K562 (cell line): ENCODE measurements around the gene CCSER1. TPM values are rescaled to one million over a fixed set of nuclear protein-coding genes. Genes with fewer than 3 reads are reported as not detected.
"Not testable (repeated sequence)": the region's sequence is repeated elsewhere in the genome, so short reads cannot be mapped to it uniquely, and the experiment has no call there.

Experiments used
- ATAC-seq: fragments of 200-7000 bp; cut with Tn5 transposase; 3 replicates; pipeline ENCODE4 v1.9.1; 2020; ENCODE audit warnings: moderate library complexity
- BruUV-seq: library from RNA; stranded (reverse); fragments of 400-500 nt; replicated peaks from 2 replicates; lab custom pipeline; 2021; lab: Mats Ljungman, UMichigan
- CTCF ChIA-PET: fragments of 300-600 bp; formaldehyde crosslinking; extraction: SDS; loops from one replicate; lab custom pipeline; 2021; ENCODE audit warnings: low intra/inter-chr PET ratio; lab: Yijun Ruan, JAX
- POLR2A ChIA-PET: fragments of 300-600, 350-650 bp; sonication (Branson Sonifier 250); formaldehyde crosslinking; extraction: SDS; loops from one replicate; lab custom pipeline; 2021; ENCODE audit warnings: antibody characterized with exemption, inconsistent platforms; lab: Yijun Ruan, JAX
- DNase-seq, 4 experiments: peaks; one replicate each; pipeline versions ENCODE4 v3.0.0 to v3.0.0-alpha.2; 2011 to 2018; ENCODE audit warnings: low spot score in 3 of 4, mixed read lengths in 3 of 4; ENCODE audit errors: extremely low read depth in 1 of 4
- FAIRE-seq: peaks from 2 replicates; lab custom pipeline; 2011; peaks lifted over from hg19 to GRCh38; lab: Jason Lieb, UNC
- H2AFZ ChIP-seq: 2 replicates; pipeline ENCODE4 v1.6.0; 2011; ENCODE audit warnings: low read depth, low read length, control low read depth, inconsistent platforms
- H3K27ac ChIP-seq: fragments of 200-600 bp; 3 replicates; pipeline ENCODE4 v1.8.0; 2011; ENCODE audit warnings: low read depth, mild to moderate bottlenecking, control low read depth, inconsistent platforms, low read length, moderate library complexity, mixed read lengths; ENCODE audit errors: extremely low read depth
- H3K27me3 ChIP-seq, 2 experiments: fragments of 300-600 bp in 1 of 2; 2 replicates in 1 of 2; 3 replicates in 1 of 2; pipeline versions ENCODE4 v1.6.0 to v1.8.0; 2011; ENCODE audit warnings: inconsistent platforms in 2 of 2, low read length in 2 of 2, mild to moderate bottlenecking in 1 of 2, mixed read lengths in 1 of 2, moderate library complexity in 1 of 2; ENCODE audit not compliant: control insufficient read depth in 2 of 2, insufficient read depth in 2 of 2
- H3K36me3 ChIP-seq: fragments of 300-600 bp; 3 replicates; pipeline ENCODE4 v1.8.0; 2011; ENCODE audit warnings: mild to moderate bottlenecking, low read length, inconsistent platforms; ENCODE audit not compliant: control insufficient read depth, insufficient read depth
- H3K4me1 ChIP-seq, 2 experiments: fragments of 200-600 bp in 1 of 2; replicated peaks in 1 of 2; 2 replicates in 1 of 2; 3 replicates in 1 of 2; pipeline versions ENCODE4 v1.5.1 to v1.8.0; 2011; ENCODE audit warnings: inconsistent platforms in 2 of 2, low read length in 2 of 2, mild to moderate bottlenecking in 1 of 2, mixed read lengths in 1 of 2, moderate library complexity in 1 of 2; ENCODE audit not compliant: control insufficient read depth in 2 of 2, insufficient read depth in 2 of 2
- H3K4me2 ChIP-seq: 2 replicates; pipeline ENCODE4 v1.6.1; 2011; ENCODE audit warnings: low read length, control low read depth, inconsistent platforms, mixed read lengths; ENCODE audit not compliant: insufficient read depth
- H3K4me3 ChIP-seq: fragments of 200-600 bp; sonication (generic), shearing (Covaris generic); 2 replicates; pipeline ENCODE4 v1.5.1; 2016; ENCODE audit warnings: control low read depth, inconsistent platforms
- H3K79me2 ChIP-seq: fragments of 200-600 bp; 3 replicates; pipeline ENCODE4 v1.8.0; 2011; ENCODE audit warnings: low read length, inconsistent platforms; ENCODE audit not compliant: control insufficient read depth, insufficient read depth
- H3K9ac ChIP-seq, 2 experiments: 2 replicates each; pipeline versions ENCODE4 v1.6.0 to v1.6.1; 2011; ENCODE audit warnings: low read depth in 2 of 2, low read length in 2 of 2, control low read depth in 1 of 2, inconsistent platforms in 1 of 2, mild to moderate bottlenecking in 1 of 2, mixed read lengths in 1 of 2; ENCODE audit not compliant: insufficient read depth in 1 of 2
- H3K9me1 ChIP-seq: one replicate; pipeline ENCODE4 v1.6.0; 2011; ENCODE audit warnings: inconsistent platforms, mild to moderate bottlenecking, low read length, moderate library complexity; ENCODE audit not compliant: control insufficient read depth, insufficient read depth
- H3K9me3 ChIP-seq: replicated peaks from 2 replicates; pipeline ENCODE4 v1.5.1; 2011; ENCODE audit warnings: low read depth, low read length, inconsistent platforms; ENCODE audit not compliant: control insufficient read depth, insufficient read depth
- H4K20me1 ChIP-seq: replicated peaks from 2 replicates; pipeline ENCODE4 v1.6.1; 2011; ENCODE audit warnings: low read length, inconsistent platforms, mixed read lengths; ENCODE audit not compliant: control insufficient read depth, insufficient read depth
- ERF ChIP-seq: fragments of 450-650 bp; formaldehyde crosslinking; IDR thresholded peaks from 2 replicates; pipeline ENCODE4 v1.4.0; 2020; ENCODE audit warnings: mild to moderate bottlenecking, mixed read lengths
- KLF16 ChIP-seq: IDR thresholded peaks from 2 replicates; pipeline ENCODE4 v1.6.1; 2016; ENCODE audit warnings: antibody characterized with exemption
- MTA2 ChIP-seq: fragments of 450-650 bp; IDR thresholded peaks from 2 replicates; pipeline ENCODE4 v1.6.1; 2016; ENCODE audit warnings: low read depth
- MTF1 ChIP-seq: fragments of 250-450 bp; sonication (Bioruptor Pico); IDR thresholded peaks from 2 replicates; pipeline ENCODE4 v1.9.0; 2021; ENCODE audit warnings: moderate library complexity, mild to moderate bottlenecking, inconsistent platforms, borderline replicate concordance
- PRPF4 ChIP-seq: fragments of 200-400 bp; formaldehyde crosslinking; IDR thresholded peaks from one replicate; pipeline ENCODE4 v1.6.1; 2017; ENCODE audit warnings: low read length, low read depth, mild to moderate bottlenecking; ENCODE audit not compliant: insufficient read depth, poor library complexity, severe bottlenecking
- RAD51 ChIP-seq: fragments of 450-650 bp; IDR thresholded peaks from 2 replicates; pipeline ENCODE4 v1.7.1; 2016; ENCODE audit warnings: low read depth, mild to moderate bottlenecking, borderline replicate concordance
- TBL1XR1 ChIP-seq, 2 experiments: IDR thresholded peaks; 2 replicates each; pipeline ENCODE4 v1.6.1; 2012; ENCODE audit warnings: improper control_type of control experiment in 2 of 2, low read length in 2 of 2, mild to moderate bottlenecking in 1 of 2
- TCF7 ChIP-seq: sonication (generic); IDR thresholded peaks from 2 replicates; pipeline ENCODE4 v1.6.1; 2016; ENCODE audit warnings: antibody characterized with exemption, borderline replicate concordance
- TEAD2 ChIP-seq: fragments of 450-650 bp; IDR thresholded peaks from 2 replicates; pipeline ENCODE4 v1.6.1; 2016; ENCODE audit warnings: missing genetic modification characterization, control low read depth, missing compliant biosample characterization
- TEAD4 ChIP-seq, 2 experiments: sonication (generic) in 1 of 2; formaldehyde crosslinking in 1 of 2; IDR thresholded peaks; 2 replicates each; pipeline versions ENCODE4 v1.6.1 to v1.8.0; 2012 to 2022; ENCODE audit warnings: borderline replicate concordance in 1 of 2, inconsistent platforms in 1 of 2, low read length in 1 of 2, mild to moderate bottlenecking in 1 of 2, missing genetic modification reagents in 1 of 2
- ZBTB7A ChIP-seq: IDR thresholded peaks from 2 replicates; pipeline ENCODE4 v1.6.1; 2011; ENCODE audit warnings: low read depth, mild to moderate bottlenecking, low read length, moderate library complexity, borderline replicate concordance; ENCODE audit not compliant: control insufficient read depth
- ZNF212 ChIP-seq: fragments of 450-650 bp; formaldehyde crosslinking; IDR thresholded peaks from 2 replicates; pipeline ENCODE4 v1.4.0; 2020; ENCODE audit warnings: mild to moderate bottlenecking
- ZNF561 ChIP-seq: fragments of 450-650 bp; formaldehyde crosslinking; conservative IDR thresholded peaks from 2 replicates; pipeline ENCODE4 v1.4.0; 2020; ENCODE audit warnings: mild to moderate bottlenecking, moderate library complexity
- WGBS: fragments of 100-300 bp; shearing (Covaris generic); methylation state at CpG from one replicate; pipeline ENCODE4 v1.1.6; 2016; ENCODE audit warnings: low coverage, mixed read lengths; ENCODE audit not compliant: insufficient coverage; ENCODE audit errors: missing lambda C conversion rate; 5-methylcytosine and 5-hydroxymethylcytosine counted together
- in situ Hi-C: fragments of 300-500 bp; cut with MboI; formaldehyde crosslinking; loops from 4 replicates; pipeline ENCODE4 v1.15.0; 2018; ENCODE audit warnings: inconsistent platforms, mixed read lengths
- intact Hi-C: fragments of 100-400 bp; cut with micrococcal nuclease; formaldehyde crosslinking; loops from 2 replicates; pipeline ENCODE4 v1.14.2; 2022
- polyA plus RNA-seq, 8 experiments: library from polyadenylated mRNA; depleted of rRNA in 4 of 8; stranded (reverse) in 5 of 8; unstranded in 3 of 8; fragments of >200 nt; fragmentation: Nextera tagmentation in 2 of 8; fragmentation: Illumina TruSeq in 1 of 8; extraction: Ambion mirVana in 2 of 8; extraction: Trizol in 1 of 8; gene quantifications; 2 replicates each; pipeline versions ENCODE4 v1.2.1 to v1.2.3, GENCODE V29; 2011 to 2014; ENCODE audit warnings: inconsistent platforms in 1 of 8, missing spikeins in 1 of 8
- total RNA-seq, 7 experiments: library from RNA; depleted of rRNA in 6 of 7; stranded (reverse); fragments of >200 nt in 6 of 7; fragmentation: Illumina TruSeq in 2 of 7; extraction: Trizol in 2 of 7; gene quantifications; 2 replicates each; pipeline versions ENCODE4 v1.2.1 to v1.2.3, GENCODE V29; 2011 to 2021; ENCODE audit warnings: low replicate concordance in 1 of 7
- TF ChIP-seq, protein P1 (sequence below): IDR thresholded peaks from 2 replicates; pipeline ENCODE4 v1.6.1; 2011; ENCODE audit warnings: borderline replicate concordance, low read depth, mild to moderate bottlenecking, moderate library complexity, low read length; ENCODE audit not compliant: insufficient read depth, poor library complexity, severe bottlenecking

Gene CCSER1
- total and polyA plus RNA-seq, 9 of the 15 experiments (the other 6 are each of a cell fraction or from before 2014, with no cell fraction given), result not detected

DNA sequence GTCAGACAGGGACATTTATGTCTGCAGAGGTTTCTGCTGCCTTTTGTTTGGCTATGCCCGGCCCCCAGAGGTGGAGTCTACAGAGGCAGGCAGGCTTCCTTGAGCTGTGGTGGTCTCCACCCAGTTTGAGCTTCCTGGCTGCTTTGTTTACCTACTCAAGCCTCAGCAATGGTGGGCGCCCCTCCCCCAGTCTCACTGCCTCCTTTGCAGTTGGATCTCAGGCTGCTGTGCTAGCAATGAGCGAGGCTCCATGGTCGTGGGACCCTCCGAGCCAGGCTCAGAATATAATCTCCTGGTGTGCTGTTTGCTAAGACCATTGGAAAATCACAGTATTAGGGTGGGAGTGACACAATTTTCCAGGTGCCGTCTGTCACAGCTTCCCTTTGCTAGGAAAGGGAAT lies 578.3 kb downstream of the CCSER1 start:
- ATAC-seq, DNase-seq, POLR2A ChIA-PET, H4K20me1 ChIP-seq, H3K9me3 ChIP-seq, FAIRE-seq, H3K27ac ChIP-seq, CTCF ChIA-PET, H3K27me3 ChIP-seq, H3K4me3 ChIP-seq, H3K4me2 ChIP-seq, H3K4me1 ChIP-seq, H3K9ac ChIP-seq, intact Hi-C loops, H3K9me1 ChIP-seq, BruUV-seq, H2AFZ ChIP-seq, H3K79me2 ChIP-seq, in situ Hi-C loops, H3K36me3 ChIP-seq: not testable (repeated sequence)
- 0% methylated on average over 6 of the region's 6 CpGs for WGBS

DNA sequence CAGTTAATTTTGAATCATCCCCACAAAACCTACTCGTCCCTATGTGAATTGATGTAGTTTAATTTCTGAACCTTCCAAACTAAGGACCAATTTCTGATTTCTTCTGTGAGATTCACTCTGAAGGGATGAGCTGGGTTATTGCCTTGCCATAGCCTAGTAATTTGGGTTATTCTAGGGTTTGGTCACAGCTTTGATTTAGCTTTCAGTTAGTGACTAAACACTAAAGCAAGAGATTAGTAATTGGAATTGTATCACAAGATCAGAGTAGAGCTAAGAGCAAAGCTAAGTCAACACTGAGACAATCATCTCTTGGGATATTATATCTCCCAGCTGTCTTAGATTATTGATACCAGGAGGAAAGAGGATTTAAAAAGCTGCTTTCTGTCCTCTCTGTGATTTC lies 588.0 kb downstream of the CCSER1 start:
- ChIA-PET CTCF (no interaction called here), POLR2A (no interaction called here)
- Histone ChIP-seq H2AFZ (no peak overlapping the region), H3K4me2 (no peak overlapping the region), H4K20me1 (no peaks in the 10 kb centered on the region), H3K27me3 (no peaks in the 10 kb centered on the region), H3K9ac (no peak overlapping the region), H3K36me3 (no peaks in the 10 kb centered on the region), H3K4me3 (no peak overlapping the region), H3K4me1 (no peaks in the 10 kb centered on the region), H3K79me2 (no peaks in the 10 kb centered on the region), H3K9me3 (no peaks in the 10 kb centered on the region), H3K9me1 (no peaks in the 10 kb centered on the region), H3K27ac (no peak overlapping the region)
- BruUV-seq, result no TSS peak
- DNase-seq, result no peak
- in situ Hi-C loops, result no loop called here
- WGBS, result 0% methylated on average over 1 of the region's 1 CpG
- no peak for ATAC-seq
- FAIRE-seq, result no peak
- intact Hi-C loops, result no loop called here
- TF ChIP-seq TCF7, result no peak
- TF ChIP-seq ZBTB7A, result no peak
- no peak for TF ChIP-seq MTF1 (CRISPR knock-in tag)
- no peak for TF ChIP-seq TEAD4 (IDR thresholded peaks at IDR 0.05; ENCODE audit: low read length)
- no peak for TF ChIP-seq TEAD4 (CRISPR knock-in tag; IDR thresholded peaks at IDR 0.05; ENCODE audit: borderline replicate concordance)
- no peak for TF ChIP-seq PRPF4
- TF ChIP-seq RAD51, result no peak
- no peak for TF ChIP-seq ZNF561 (CRISPR knock-in tag)
- no peak for TF ChIP-seq KLF16
- TF ChIP-seq, protein P1, sequence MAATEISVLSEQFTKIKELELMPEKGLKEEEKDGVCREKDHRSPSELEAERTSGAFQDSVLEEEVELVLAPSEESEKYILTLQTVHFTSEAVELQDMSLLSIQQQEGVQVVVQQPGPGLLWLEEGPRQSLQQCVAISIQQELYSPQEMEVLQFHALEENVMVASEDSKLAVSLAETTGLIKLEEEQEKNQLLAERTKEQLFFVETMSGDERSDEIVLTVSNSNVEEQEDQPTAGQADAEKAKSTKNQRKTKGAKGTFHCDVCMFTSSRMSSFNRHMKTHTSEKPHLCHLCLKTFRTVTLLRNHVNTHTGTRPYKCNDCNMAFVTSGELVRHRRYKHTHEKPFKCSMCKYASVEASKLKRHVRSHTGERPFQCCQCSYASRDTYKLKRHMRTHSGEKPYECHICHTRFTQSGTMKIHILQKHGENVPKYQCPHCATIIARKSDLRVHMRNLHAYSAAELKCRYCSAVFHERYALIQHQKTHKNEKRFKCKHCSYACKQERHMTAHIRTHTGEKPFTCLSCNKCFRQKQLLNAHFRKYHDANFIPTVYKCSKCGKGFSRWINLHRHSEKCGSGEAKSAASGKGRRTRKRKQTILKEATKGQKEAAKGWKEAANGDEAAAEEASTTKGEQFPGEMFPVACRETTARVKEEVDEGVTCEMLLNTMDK, result no peak
- no peak for TF ChIP-seq ERF (CRISPR knock-in tag)
- TF ChIP-seq TBL1XR1 (IDR thresholded peaks at IDR 0.05; ENCODE audit: low read length in 2 of 2), result no peak
- no peak for TF ChIP-seq ZNF212 (CRISPR knock-in tag)
- TF ChIP-seq MTA2, result no peak
- TF ChIP-seq TEAD2, result no peak
